ENCODE measurements around the gene ZNF423. TPM values are rescaled to one million over a fixed set of nuclear protein-coding genes. Genes with fewer than 3 reads are reported as not detected.
"Not testable (repeated sequence)": the region's sequence is repeated elsewhere in the genome, so short reads cannot be mapped to it uniquely, and the experiment has no call there.

Gene ZNF423
- total and polyA plus RNA-seq, 9 of the 15 experiments (the other 6 are each of a cell fraction or from before 2014, with no cell fraction given) = not detected

- in situ Hi-C loops (cut with MboI) (no loop called here), intact Hi-C loops (cut with micrococcal nuclease) (no loop called here)
- ATAC-seq (no peak), FAIRE-seq (no peak), DNase-seq (ENCODE audit: extremely low read depth in 1 of 4, low spot score in 3 of 4) (no peak)
- no peaks in the 10 kb centered on the region for H4K20me1 ChIP-seq (replicated peaks; ENCODE audit: control insufficient read depth, insufficient read depth, low read length)
- H3K4me2 ChIP-seq (ENCODE audit: insufficient read depth, low read length) = no peak overlapping the region
- H3K27ac ChIP-seq (ENCODE audit: extremely low read depth, low read depth, low read length) = no peak overlapping the region
- no peaks in the 10 kb centered on the region for H3K36me3 ChIP-seq (ENCODE audit: control insufficient read depth, insufficient read depth, low read length)
- peaks cover 6 to 20% of the 10 kb centered on the region in 2 experiments; a peak in 3 of 5 replicates for H3K27me3 ChIP-seq (ENCODE audit: control insufficient read depth in 2 of 2, insufficient read depth in 2 of 2, low read length in 2 of 2)
- H3K9me3 ChIP-seq (replicated peaks; ENCODE audit: control insufficient read depth, insufficient read depth, low read depth, low read length) = no peaks in the 10 kb centered on the region
- H3K9ac ChIP-seq (ENCODE audit: insufficient read depth in 1 of 2, low read depth in 2 of 2, low read length in 2 of 2) = no peak overlapping the region
- TF ChIP-seq ZNF23 (CRISPR knock-in tag; IDR thresholded peaks at IDR 0.05) = no peak
- TF ChIP-seq RFX7 (CRISPR knock-in tag; IDR thresholded peaks at IDR 0.05) = no peak
- no peak for TF ChIP-seq DPF2 (IDR thresholded peaks at IDR 0.05)
- TF ChIP-seq ETS2 (tag; IDR thresholded peaks at IDR 0.05; ENCODE audit: borderline replicate concordance, poor library complexity, severe bottlenecking) = no peak
- no peak for TF ChIP-seq MTA1 (IDR thresholded peaks at IDR 0.05; ENCODE audit: borderline replicate concordance)
- ChIA-PET CTCF (ENCODE audit: low intra/inter-chr PET ratio) (no interaction called here), POLR2A (interaction anchor here (0.6 to 1.3 kb wide), 3 partner anchors 7 to 338 kb away, joined by 3 read pairs; no protein-coding TSS in a partner anchor)
- H3K4me1 ChIP-seq (replicated peaks in 1 of 2; ENCODE audit: control insufficient read depth in 2 of 2, insufficient read depth in 2 of 2, low read length in 2 of 2) = no peaks in the 10 kb centered on the region
- 4% methylated on average over 2 of the region's 2 CpGs for WGBS (ENCODE audit: insufficient coverage, low coverage, missing lambda C conversion rate)
- no TSS peak for BruUV-seq (replicated peaks)
- no peaks in the 10 kb centered on the region for H3K9me1 ChIP-seq (ENCODE audit: control insufficient read depth, insufficient read depth, low read length)
- no peak overlapping the region for H2AFZ ChIP-seq (ENCODE audit: low read depth, low read length)
- no peak overlapping the region for H3K4me3 ChIP-seq
- no peaks in the 10 kb centered on the region for H3K79me2 ChIP-seq (ENCODE audit: control insufficient read depth, insufficient read depth, low read length)
These were observed 292.2 kb downstream of the ZNF423 start for GRCh38 chr16:49563666-49564065.

- BruUV-seq (replicated peaks); in situ Hi-C loops (cut with MboI); H3K27ac ChIP-seq (ENCODE audit: extremely low read depth, low read depth, low read length); H3K36me3 ChIP-seq (ENCODE audit: control insufficient read depth, insufficient read depth, low read length); H2AFZ ChIP-seq (ENCODE audit: low read depth, low read length); H3K79me2 ChIP-seq (ENCODE audit: control insufficient read depth, insufficient read depth, low read length); H3K4me3 ChIP-seq; FAIRE-seq; H3K9me1 ChIP-seq (ENCODE audit: control insufficient read depth, insufficient read depth, low read length); intact Hi-C loops (cut with micrococcal nuclease); H3K9me3 ChIP-seq (replicated peaks; ENCODE audit: control insufficient read depth, insufficient read depth, low read depth, low read length); H3K9ac ChIP-seq (ENCODE audit: insufficient read depth in 1 of 2, low read depth in 2 of 2, low read length in 2 of 2); H4K20me1 ChIP-seq (replicated peaks; ENCODE audit: control insufficient read depth, insufficient read depth, low read length); H3K4me2 ChIP-seq (ENCODE audit: insufficient read depth, low read length); H3K4me1 ChIP-seq (replicated peaks in 1 of 2; ENCODE audit: control insufficient read depth in 2 of 2, insufficient read depth in 2 of 2, low read length in 2 of 2); DNase-seq (ENCODE audit: extremely low read depth in 1 of 4, low spot score in 3 of 4); CTCF ChIA-PET (ENCODE audit: low intra/inter-chr PET ratio); ATAC-seq: not testable (repeated sequence)
- H3K27me3 ChIP-seq (ENCODE audit: control insufficient read depth in 2 of 2, insufficient read depth in 2 of 2, low read length in 2 of 2) = peaks cover 6 to 20% of the 10 kb centered on the region in 2 experiments; a peak in 3 of 5 replicates
- POLR2A ChIA-PET = interaction anchor here (0.7 to 0.9 kb wide), 2 partner anchors 19 to 337 kb away, joined by 3 read pairs; no protein-coding TSS in a partner anchor
- 0% methylated on average over 8 of the region's 8 CpGs for WGBS (ENCODE audit: insufficient coverage, low coverage, missing lambda C conversion rate)
These were observed 293.0 kb downstream of the ZNF423 start for GRCh38 chr16:49562894-49563293.
